MM.1S (cell line): ENCODE results near the gene RSRP1.

ENCODE experiments used
- CTCF ChIP-seq: fragments of 300-600 bp; sonication (generic); IDR thresholded peaks from 2 replicates; pipeline ENCODE4 v1.5.1; 2016; ENCODE audit warnings: antibody characterized with exemption, low read length, mixed read lengths
- EZH2phosphoT487 ChIP-seq: fragments of 300-600 bp; sonication (generic); IDR thresholded peaks from 2 replicates; pipeline ENCODE4 v1.6.1; 2018; ENCODE audit warnings: antibody characterized with exemption, low read length

- TF ChIP-seq CTCF (no peak), EZH2phosphoT487 (no peak)
These were observed 6.7 kb upstream of the RSRP1 start for GRCh38 chr1:25253911-25254310.
